ENCODE measurements around the gene BBX.

The BBX gene

GRCh38 chr3:107842940-107843339 lies 320.2 kb downstream of the BBX start:
- H3K4me3 ChIP-seq (ENCODE audit: low read depth, low read length) = no peak overlapping the region
- no peaks in the 10 kb centered on the region for H3K36me3 ChIP-seq (ENCODE audit: control insufficient read depth, insufficient read depth, low read length)
- no peaks in the 10 kb centered on the region for H3K27me3 ChIP-seq (ENCODE audit: control insufficient read depth, insufficient read depth, low read length)
- no peak overlapping the region for H3K9ac ChIP-seq (ENCODE audit: low read depth, low read length)
- H3K9me3 ChIP-seq (ENCODE audit: control insufficient read depth, insufficient read depth, low read length) = no peaks in the 10 kb centered on the region
- H3K4me1 ChIP-seq (ENCODE audit: control insufficient read depth, insufficient read depth, low read length) = no peaks in the 10 kb centered on the region

GRCh38 chr3:107845380-107846278 lies 322.9 kb downstream of the BBX start:
- H3K4me3 ChIP-seq (ENCODE audit: low read depth, low read length) = no peak overlapping the region
- no peaks in the 10 kb centered on the region for H3K4me1 ChIP-seq (ENCODE audit: control insufficient read depth, insufficient read depth, low read length)
- H3K9me3 ChIP-seq (ENCODE audit: control insufficient read depth, insufficient read depth, low read length) = no peaks in the 10 kb centered on the region
- H3K36me3 ChIP-seq (ENCODE audit: control insufficient read depth, insufficient read depth, low read length) = no peaks in the 10 kb centered on the region
- no peaks in the 10 kb centered on the region for H3K27me3 ChIP-seq (ENCODE audit: control insufficient read depth, insufficient read depth, low read length)
- no peak overlapping the region for H3K9ac ChIP-seq (ENCODE audit: low read depth, low read length)

GRCh38 chr3:107846279-107846852 lies 323.6 kb downstream of the BBX start:
- Histone ChIP-seq H3K36me3 (ENCODE audit: control insufficient read depth, insufficient read depth, low read length) (no peaks in the 10 kb centered on the region), H3K4me1 (ENCODE audit: control insufficient read depth, insufficient read depth, low read length) (no peaks in the 10 kb centered on the region), H3K9me3 (ENCODE audit: control insufficient read depth, insufficient read depth, low read length) (no peaks in the 10 kb centered on the region), H3K27me3 (ENCODE audit: control insufficient read depth, insufficient read depth, low read length) (no peaks in the 10 kb centered on the region), H3K4me3 (ENCODE audit: low read depth, low read length) (no peak overlapping the region), H3K9ac (ENCODE audit: low read depth, low read length) (no peak overlapping the region)

GRCh38 chr3:107847791-107848190 lies 325.0 kb downstream of the BBX start:
- Histone ChIP-seq H3K4me3 (ENCODE audit: low read depth, low read length) (no peak overlapping the region), H3K36me3 (ENCODE audit: control insufficient read depth, insufficient read depth, low read length) (no peaks in the 10 kb centered on the region), H3K27me3 (ENCODE audit: control insufficient read depth, insufficient read depth, low read length) (no peaks in the 10 kb centered on the region)

GRCh38 chr3:107848351-107848915 lies 325.7 kb downstream of the BBX start:
- no peaks in the 10 kb centered on the region for H3K9me3 ChIP-seq (ENCODE audit: control insufficient read depth, insufficient read depth, low read length)
- no peaks in the 10 kb centered on the region for H3K27me3 ChIP-seq (ENCODE audit: control insufficient read depth, insufficient read depth, low read length)
- H3K4me1 ChIP-seq (ENCODE audit: control insufficient read depth, insufficient read depth, low read length) = no peaks in the 10 kb centered on the region
- no peak overlapping the region for H3K4me3 ChIP-seq (ENCODE audit: low read depth, low read length)
- no peak overlapping the region for H3K9ac ChIP-seq (ENCODE audit: low read depth, low read length)
- no peaks in the 10 kb centered on the region for H3K36me3 ChIP-seq (ENCODE audit: control insufficient read depth, insufficient read depth, low read length)

More at GRCh38 chr3:107847791-107848190, 325.0 kb downstream of the BBX start:
- H3K9me3 ChIP-seq (ENCODE audit: control insufficient read depth, insufficient read depth, low read length) = no peaks in the 10 kb centered on the region
- H3K4me1 ChIP-seq (ENCODE audit: control insufficient read depth, insufficient read depth, low read length) = no peaks in the 10 kb centered on the region
- no peak overlapping the region for H3K9ac ChIP-seq (ENCODE audit: low read depth, low read length)

- Histone ChIP-seq H3K36me3 (ENCODE audit: control insufficient read depth, insufficient read depth, low read length) (no peaks in the 10 kb centered on the region), H3K4me1 (ENCODE audit: control insufficient read depth, insufficient read depth, low read length) (no peaks in the 10 kb centered on the region), H3K27me3 (ENCODE audit: control insufficient read depth, insufficient read depth, low read length) (no peaks in the 10 kb centered on the region), H3K9ac (ENCODE audit: low read depth, low read length) (no peak overlapping the region), H3K4me3 (ENCODE audit: low read depth, low read length) (no peak overlapping the region), H3K9me3 (ENCODE audit: control insufficient read depth, insufficient read depth, low read length) (no peaks in the 10 kb centered on the region)
Measured at GRCh38 chr3:107850681-107851080, 327.9 kb downstream of the BBX start.

- Histone ChIP-seq H3K4me3 (ENCODE audit: low read depth, low read length) (no peak overlapping the region), H3K36me3 (ENCODE audit: control insufficient read depth, insufficient read depth, low read length) (no peaks in the 10 kb centered on the region), H3K9ac (ENCODE audit: low read depth, low read length) (no peak overlapping the region)
Measured at GRCh38 chr3:107853821-107854220, 331.1 kb downstream of the BBX start.

GRCh38 chr3:107854733-107855132 lies 332.0 kb downstream of the BBX start:
- no peak overlapping the region for H3K4me3 ChIP-seq (ENCODE audit: low read depth, low read length)

More at GRCh38 chr3:107853821-107854220, 331.1 kb downstream of the BBX start:
- Histone ChIP-seq H3K9me3 (ENCODE audit: control insufficient read depth, insufficient read depth, low read length) (no peaks in the 10 kb centered on the region), H3K4me1 (ENCODE audit: control insufficient read depth, insufficient read depth, low read length) (no peaks in the 10 kb centered on the region), H3K27me3 (ENCODE audit: control insufficient read depth, insufficient read depth, low read length) (no peaks in the 10 kb centered on the region)

GRCh38 chr3:107855710-107856109 lies 332.9 kb downstream of the BBX start:
- H3K9ac ChIP-seq (ENCODE audit: low read depth, low read length) = no peak overlapping the region
- H3K4me1 ChIP-seq (ENCODE audit: control insufficient read depth, insufficient read depth, low read length) = no peaks in the 10 kb centered on the region
- no peaks in the 10 kb centered on the region for H3K36me3 ChIP-seq (ENCODE audit: control insufficient read depth, insufficient read depth, low read length)
- H3K4me3 ChIP-seq (ENCODE audit: low read depth, low read length) = no peak overlapping the region
- H3K9me3 ChIP-seq (ENCODE audit: control insufficient read depth, insufficient read depth, low read length) = no peaks in the 10 kb centered on the region
- no peaks in the 10 kb centered on the region for H3K27me3 ChIP-seq (ENCODE audit: control insufficient read depth, insufficient read depth, low read length)

More at GRCh38 chr3:107854733-107855132, 332.0 kb downstream of the BBX start:
- Histone ChIP-seq H3K9me3 (ENCODE audit: control insufficient read depth, insufficient read depth, low read length) (no peaks in the 10 kb centered on the region), H3K9ac (ENCODE audit: low read depth, low read length) (no peak overlapping the region), H3K27me3 (ENCODE audit: control insufficient read depth, insufficient read depth, low read length) (no peaks in the 10 kb centered on the region), H3K36me3 (ENCODE audit: control insufficient read depth, insufficient read depth, low read length) (no peaks in the 10 kb centered on the region), H3K4me1 (ENCODE audit: control insufficient read depth, insufficient read depth, low read length) (no peaks in the 10 kb centered on the region)

- H3K4me1 ChIP-seq (ENCODE audit: control insufficient read depth, insufficient read depth, low read length) = no peaks in the 10 kb centered on the region
- H3K9ac ChIP-seq (ENCODE audit: low read depth, low read length) = no peak overlapping the region
- H3K27me3 ChIP-seq (ENCODE audit: control insufficient read depth, insufficient read depth, low read length) = no peaks in the 10 kb centered on the region
- no peaks in the 10 kb centered on the region for H3K9me3 ChIP-seq (ENCODE audit: control insufficient read depth, insufficient read depth, low read length)
- no peaks in the 10 kb centered on the region for H3K36me3 ChIP-seq (ENCODE audit: control insufficient read depth, insufficient read depth, low read length)
- H3K4me3 ChIP-seq (ENCODE audit: low read depth, low read length) = no peak overlapping the region
Measured at GRCh38 chr3:107857854-107858253, 335.1 kb downstream of the BBX start.

GRCh38 chr3:107858876-107859275 lies 336.1 kb downstream of the BBX start:
- H3K36me3 ChIP-seq (ENCODE audit: control insufficient read depth, insufficient read depth, low read length) = no peaks in the 10 kb centered on the region
- H3K9me3 ChIP-seq (ENCODE audit: control insufficient read depth, insufficient read depth, low read length) = no peaks in the 10 kb centered on the region
- no peaks in the 10 kb centered on the region for H3K27me3 ChIP-seq (ENCODE audit: control insufficient read depth, insufficient read depth, low read length)
- no peak overlapping the region for H3K4me3 ChIP-seq (ENCODE audit: low read depth, low read length)
- H3K9ac ChIP-seq (ENCODE audit: low read depth, low read length) = no peak overlapping the region
- H3K4me1 ChIP-seq (ENCODE audit: control insufficient read depth, insufficient read depth, low read length) = no peaks in the 10 kb centered on the region
